ENCODE data around the gene RDX. TPM values are rescaled to one million over a fixed set of nuclear protein-coding genes. Genes with fewer than 3 reads are reported as not detected.
"Not testable (repeated sequence)": the region's sequence is repeated elsewhere in the genome, so short reads cannot be mapped to it uniquely, and the experiment has no call there.

The RDX gene
- total RNA-seq, 2 experiments from 2014 or later = 11.4 to 14.2 TPM

GRCh38 chr11:110294509-110294908 lies 1.9 kb downstream of the RDX start:
- H3K27me3 Mint-ChIP-seq = no peaks in the 10 kb centered on the region
- intact Hi-C loops (cut with DNase I, micrococcal nuclease) = loop anchor here (2.0 to 10.0 kb wide), 3 partner anchors 136 to 1470 kb away; partner anchors contain the start of gene PPP2R1B (in 1 of the 2)
- DNase-seq = no peak
- Histone ChIP-seq H3K4me1 (ENCODE audit: insufficient read depth, low read length) (peaks cover 20% of the 10 kb centered on the region), H3K27me3 (ENCODE audit: control insufficient read depth in 1 of 2, insufficient read depth in 2 of 2, low read length in 2 of 2) (no peaks in the 10 kb centered on the region), H3K9me3 (ENCODE audit: control insufficient read depth in 1 of 2, insufficient read depth in 1 of 2, low read length in 2 of 2) (no peaks in the 10 kb centered on the region), H3K4me3 (ENCODE audit: low read length) (no peak overlapping the region), H3K36me3 (ENCODE audit: insufficient read depth, low read length) (no peaks in the 10 kb centered on the region), H3K27ac (ENCODE audit: low read depth in 1 of 2, low read length in 2 of 2) (no peak overlapping the region)
- H3K36me3 Mint-ChIP-seq (ENCODE audit: low read depth) = no peaks in the 10 kb centered on the region
- no peak overlapping the region for H3K27ac Mint-ChIP-seq
- H3K9me3 Mint-ChIP-seq = no peaks in the 10 kb centered on the region
- ChIA-PET CTCF (interaction anchor here (1.1 kb wide), 1 partner anchor 93 kb away, joined by 4 read pairs; no protein-coding TSS in a partner anchor), POLR2A (interaction anchor here (0.6 kb wide), 1 partner anchor 1202 kb away, joined by 4 read pairs; no protein-coding TSS in a partner anchor)
- TF ChIP-seq, protein P1, sequence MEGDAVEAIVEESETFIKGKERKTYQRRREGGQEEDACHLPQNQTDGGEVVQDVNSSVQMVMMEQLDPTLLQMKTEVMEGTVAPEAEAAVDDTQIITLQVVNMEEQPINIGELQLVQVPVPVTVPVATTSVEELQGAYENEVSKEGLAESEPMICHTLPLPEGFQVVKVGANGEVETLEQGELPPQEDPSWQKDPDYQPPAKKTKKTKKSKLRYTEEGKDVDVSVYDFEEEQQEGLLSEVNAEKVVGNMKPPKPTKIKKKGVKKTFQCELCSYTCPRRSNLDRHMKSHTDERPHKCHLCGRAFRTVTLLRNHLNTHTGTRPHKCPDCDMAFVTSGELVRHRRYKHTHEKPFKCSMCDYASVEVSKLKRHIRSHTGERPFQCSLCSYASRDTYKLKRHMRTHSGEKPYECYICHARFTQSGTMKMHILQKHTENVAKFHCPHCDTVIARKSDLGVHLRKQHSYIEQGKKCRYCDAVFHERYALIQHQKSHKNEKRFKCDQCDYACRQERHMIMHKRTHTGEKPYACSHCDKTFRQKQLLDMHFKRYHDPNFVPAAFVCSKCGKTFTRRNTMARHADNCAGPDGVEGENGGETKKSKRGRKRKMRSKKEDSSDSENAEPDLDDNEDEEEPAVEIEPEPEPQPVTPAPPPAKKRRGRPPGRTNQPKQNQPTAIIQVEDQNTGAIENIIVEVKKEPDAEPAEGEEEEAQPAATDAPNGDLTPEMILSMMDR (IDR thresholded peaks at IDR 0.05) = no peak
- peaks cover 53% of the 10 kb centered on the region for H3K4me1 Mint-ChIP-seq (ENCODE audit: low read depth)
- ATAC-seq (ENCODE audit: poor library complexity) = no peak
- peak overlapping the region; percentile 77 for H3K4me3 Mint-ChIP-seq

DNA sequence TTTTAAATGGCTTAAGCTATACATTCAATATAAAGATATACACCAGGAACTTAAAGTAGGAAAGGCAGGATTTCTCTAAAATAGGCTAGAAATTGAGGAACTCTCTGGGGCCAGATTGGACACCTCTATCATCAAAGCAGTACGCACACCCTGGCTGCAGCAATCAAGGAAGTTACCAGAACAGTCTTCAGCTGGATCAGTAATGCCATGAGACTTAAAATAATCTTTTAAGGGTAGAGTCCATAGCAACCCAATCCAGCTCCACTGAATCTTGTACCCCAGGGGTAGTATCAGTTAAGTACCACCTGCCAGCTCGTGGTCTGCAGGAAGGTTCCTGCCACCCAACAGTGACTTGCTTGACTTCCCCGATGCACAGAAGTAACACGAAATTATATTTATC lies 3.0 kb downstream of the RDX start:
- Histone ChIP-seq H3K36me3 (ENCODE audit: insufficient read depth, low read length) (no peaks in the 10 kb centered on the region), H3K27ac (ENCODE audit: low read depth in 1 of 2, low read length in 2 of 2) (no peak overlapping the region), H3K4me1 (ENCODE audit: insufficient read depth, low read length) (peaks cover 20% of the 10 kb centered on the region), H3K4me3 (ENCODE audit: low read length) (no peak overlapping the region), H3K9me3 (ENCODE audit: control insufficient read depth in 1 of 2, insufficient read depth in 1 of 2, low read length in 2 of 2) (no peaks in the 10 kb centered on the region), H3K27me3 (ENCODE audit: control insufficient read depth in 1 of 2, insufficient read depth in 2 of 2, low read length in 2 of 2) (no peaks in the 10 kb centered on the region)
- no peaks in the 10 kb centered on the region for H3K27me3 Mint-ChIP-seq
- ATAC-seq (ENCODE audit: poor library complexity) (no peak), DNase-seq (no peak)
- H3K27ac Mint-ChIP-seq = no peak overlapping the region
- intact Hi-C loops (cut with DNase I, micrococcal nuclease) = loop anchor here (10.0 kb wide), 2 partner anchors 141 to 1471 kb away; partner anchors contain the start of gene PPP2R1B (in 1 of the 2)
- H3K4me1 Mint-ChIP-seq (ENCODE audit: low read depth) = peaks cover 57% of the 10 kb centered on the region
- TF ChIP-seq, protein P1 (IDR thresholded peaks at IDR 0.05) = no peak
- H3K4me3 Mint-ChIP-seq = peak overlapping the region; percentile 34
- H3K36me3 Mint-ChIP-seq (ENCODE audit: low read depth) = no peaks in the 10 kb centered on the region
- ChIA-PET POLR2A (no interaction called here), CTCF (interaction anchor here (1.6 kb wide), 1 partner anchor 136 kb away, joined by 4 read pairs; the partner anchor contains the start of gene FDX1)
- H3K9me3 Mint-ChIP-seq = no peaks in the 10 kb centered on the region

DNA sequence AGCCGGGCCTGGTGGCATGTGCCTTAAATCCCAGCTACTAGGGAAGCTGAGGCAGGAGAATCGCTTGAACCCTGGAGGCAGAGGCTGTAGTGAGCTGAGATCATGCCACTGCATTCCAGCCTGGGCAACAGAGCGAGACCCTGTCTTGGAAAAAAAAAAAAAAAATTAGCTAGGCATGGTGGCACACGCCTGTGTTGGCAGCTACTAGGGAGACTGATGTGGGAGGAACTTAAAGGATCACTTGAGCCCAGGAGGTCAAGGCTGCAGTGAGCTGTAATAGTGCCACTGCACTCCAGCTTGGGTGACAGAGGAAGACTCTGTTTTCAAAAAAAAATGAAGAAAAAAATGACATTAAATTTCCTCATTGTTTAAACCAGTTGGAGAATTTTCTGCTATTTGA lies 4.3 kb downstream of the RDX start:
- CTCF ChIA-PET = interaction anchor here (1.0 kb wide), 1 partner anchor 27 kb away, joined by 3 read pairs; no protein-coding TSS in a partner anchor
- ATAC-seq (ENCODE audit: poor library complexity); H3K9me3 ChIP-seq (ENCODE audit: control insufficient read depth in 1 of 2, insufficient read depth in 1 of 2, low read length in 2 of 2); H3K4me3 ChIP-seq (ENCODE audit: low read length); H3K27ac Mint-ChIP-seq; POLR2A ChIA-PET; H3K27me3 ChIP-seq (ENCODE audit: control insufficient read depth in 1 of 2, insufficient read depth in 2 of 2, low read length in 2 of 2); H3K27ac ChIP-seq (ENCODE audit: low read depth in 1 of 2, low read length in 2 of 2); H3K4me3 Mint-ChIP-seq; H3K36me3 ChIP-seq (ENCODE audit: insufficient read depth, low read length); H3K9me3 Mint-ChIP-seq; H3K27me3 Mint-ChIP-seq; DNase-seq; H3K36me3 Mint-ChIP-seq (ENCODE audit: low read depth): not testable (repeated sequence)
- intact Hi-C loops (cut with DNase I, micrococcal nuclease) = loop anchor here (10.0 kb wide), 2 partner anchors 143 to 1473 kb away; partner anchors contain the start of gene PPP2R1B (in 1 of the 2)
- H3K4me1 ChIP-seq (ENCODE audit: insufficient read depth, low read length) = peaks cover 16% of the 10 kb centered on the region
- peaks cover 62% of the 10 kb centered on the region for H3K4me1 Mint-ChIP-seq (ENCODE audit: low read depth)

All from CD4-positive, alpha-beta T cell (primary cell).